ENCODE results near the gene TGFBR3L.
A peak's percentile ranks its signal among the peaks of the same experiment; 100 is the strongest.

TGFBR3L gene

GRCh38 chr19:7926727-7927604 is 12.3 kb downstream of the TGFBR3L start:
- TF ChIP-seq ZFP30 (CRISPR knock-in tag; IDR thresholded peaks at IDR 0.05) = no peak
- TF ChIP-seq PATZ1 (CRISPR knock-in tag; IDR thresholded peaks at IDR 0.05; ENCODE audit: borderline replicate concordance) = no peak
- no peak for ATAC-seq

DNA sequence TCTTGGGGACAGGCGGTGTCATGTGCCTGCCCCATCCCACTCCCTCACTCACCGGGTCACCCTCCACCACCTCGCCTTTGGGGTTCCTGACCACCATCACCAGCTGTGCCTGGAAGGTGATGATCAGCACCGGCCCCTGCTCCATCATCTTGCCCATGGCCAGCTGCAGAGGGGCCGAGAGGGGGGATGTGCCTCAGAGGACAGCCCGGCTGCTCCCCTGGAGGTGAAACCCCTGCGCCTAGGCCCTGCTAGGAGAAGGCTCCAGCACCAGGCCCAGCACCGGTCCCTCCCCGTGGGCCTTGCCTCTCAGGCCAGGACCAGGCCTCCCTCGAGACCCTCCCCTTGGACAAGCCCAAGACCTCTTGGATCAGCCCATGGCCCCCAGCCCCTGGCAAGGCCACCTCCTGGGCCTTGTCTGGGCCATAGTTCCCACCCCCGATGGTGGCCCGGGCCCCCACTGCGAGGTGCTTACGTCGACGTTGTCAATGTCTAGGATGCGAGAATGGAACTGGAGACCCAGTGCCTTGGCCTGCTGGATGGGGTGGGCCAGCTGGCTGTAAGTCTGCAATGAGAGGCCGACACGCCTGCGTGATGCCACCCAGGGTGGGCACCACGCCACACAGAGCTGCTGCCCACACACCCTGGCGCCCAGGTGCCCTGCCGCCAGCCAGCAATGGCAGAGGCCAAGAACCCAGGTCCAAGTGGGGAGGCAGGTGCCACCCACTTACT is 13.1 kb downstream of the TGFBR3L start:
- no peak for TF ChIP-seq TOX (CRISPR knock-in tag; IDR thresholded peaks at IDR 0.05; ENCODE audit: borderline replicate concordance)
- no peak for TF ChIP-seq SNAI2 (CRISPR knock-in tag; IDR thresholded peaks at IDR 0.05)
- TF ChIP-seq ZFP30 (CRISPR knock-in tag; IDR thresholded peaks at IDR 0.05) = no peak
- no peak for TF ChIP-seq RARB (CRISPR knock-in tag; IDR thresholded peaks at IDR 0.05)
- TF ChIP-seq ZFP3 (CRISPR knock-in tag; IDR thresholded peaks at IDR 0.05) = no peak
- no peak for TF ChIP-seq ZNF70 (CRISPR knock-in tag; IDR thresholded peaks at IDR 0.05)
- no peak for TF ChIP-seq ISL1 (CRISPR knock-in tag; IDR thresholded peaks at IDR 0.05)
- TF ChIP-seq TCF4 (CRISPR knock-in tag; IDR thresholded peaks at IDR 0.05; ENCODE audit: borderline replicate concordance) = no peak
- no peak for ATAC-seq

DNA sequence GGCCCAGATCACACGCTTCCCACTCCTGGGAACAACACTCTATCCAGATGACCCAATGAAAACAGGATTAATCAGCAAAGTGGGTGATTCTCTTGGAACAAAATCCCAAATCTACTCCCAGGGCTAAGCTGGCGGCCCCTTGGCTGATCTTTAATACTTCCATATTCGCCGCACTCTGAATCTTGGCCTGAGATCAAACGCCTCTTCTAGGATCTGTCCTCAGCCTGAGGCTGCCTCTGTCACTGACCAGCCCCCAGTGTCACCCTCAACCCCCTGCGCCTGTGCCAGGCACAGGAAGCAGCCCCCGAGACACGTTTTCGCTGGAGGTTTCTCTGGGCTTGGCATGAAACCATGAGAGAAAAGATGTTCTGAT is 13.7 kb downstream of the TGFBR3L start:
- peak; percentile 2; the same call in 2 of the 3 replicates for ATAC-seq
- TF ChIP-seq, protein P1, sequence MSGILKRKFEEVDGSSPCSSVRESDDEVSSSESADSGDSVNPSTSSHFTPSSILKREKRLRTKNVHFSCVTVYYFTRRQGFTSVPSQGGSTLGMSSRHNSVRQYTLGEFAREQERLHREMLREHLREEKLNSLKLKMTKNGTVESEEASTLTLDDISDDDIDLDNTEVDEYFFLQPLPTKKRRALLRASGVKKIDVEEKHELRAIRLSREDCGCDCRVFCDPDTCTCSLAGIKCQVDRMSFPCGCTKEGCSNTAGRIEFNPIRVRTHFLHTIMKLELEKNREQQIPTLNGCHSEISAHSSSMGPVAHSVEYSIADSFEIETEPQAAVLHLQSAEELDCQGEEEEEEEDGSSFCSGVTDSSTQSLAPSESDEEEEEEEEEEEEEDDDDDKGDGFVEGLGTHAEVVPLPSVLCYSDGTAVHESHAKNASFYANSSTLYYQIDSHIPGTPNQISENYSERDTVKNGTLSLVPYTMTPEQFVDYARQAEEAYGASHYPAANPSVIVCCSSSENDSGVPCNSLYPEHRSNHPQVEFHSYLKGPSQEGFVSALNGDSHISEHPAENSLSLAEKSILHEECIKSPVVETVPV (CRISPR knock-in tag; IDR thresholded peaks at IDR 0.05) = no peak
- TF ChIP-seq SNAI2 (CRISPR knock-in tag; IDR thresholded peaks at IDR 0.05) (no peak), ESRRG (CRISPR knock-in tag; IDR thresholded peaks at IDR 0.05) (no peak), ZNF8 (CRISPR knock-in tag; IDR thresholded peaks at IDR 0.05) (peak; percentile 66), ZC3H10 (CRISPR knock-in tag; IDR thresholded peaks at IDR 0.05) (no peak), ZNF565 (CRISPR knock-in tag; conservative IDR thresholded peaks at IDR 0.05; ENCODE audit: low read depth) (no peak)

DNA sequence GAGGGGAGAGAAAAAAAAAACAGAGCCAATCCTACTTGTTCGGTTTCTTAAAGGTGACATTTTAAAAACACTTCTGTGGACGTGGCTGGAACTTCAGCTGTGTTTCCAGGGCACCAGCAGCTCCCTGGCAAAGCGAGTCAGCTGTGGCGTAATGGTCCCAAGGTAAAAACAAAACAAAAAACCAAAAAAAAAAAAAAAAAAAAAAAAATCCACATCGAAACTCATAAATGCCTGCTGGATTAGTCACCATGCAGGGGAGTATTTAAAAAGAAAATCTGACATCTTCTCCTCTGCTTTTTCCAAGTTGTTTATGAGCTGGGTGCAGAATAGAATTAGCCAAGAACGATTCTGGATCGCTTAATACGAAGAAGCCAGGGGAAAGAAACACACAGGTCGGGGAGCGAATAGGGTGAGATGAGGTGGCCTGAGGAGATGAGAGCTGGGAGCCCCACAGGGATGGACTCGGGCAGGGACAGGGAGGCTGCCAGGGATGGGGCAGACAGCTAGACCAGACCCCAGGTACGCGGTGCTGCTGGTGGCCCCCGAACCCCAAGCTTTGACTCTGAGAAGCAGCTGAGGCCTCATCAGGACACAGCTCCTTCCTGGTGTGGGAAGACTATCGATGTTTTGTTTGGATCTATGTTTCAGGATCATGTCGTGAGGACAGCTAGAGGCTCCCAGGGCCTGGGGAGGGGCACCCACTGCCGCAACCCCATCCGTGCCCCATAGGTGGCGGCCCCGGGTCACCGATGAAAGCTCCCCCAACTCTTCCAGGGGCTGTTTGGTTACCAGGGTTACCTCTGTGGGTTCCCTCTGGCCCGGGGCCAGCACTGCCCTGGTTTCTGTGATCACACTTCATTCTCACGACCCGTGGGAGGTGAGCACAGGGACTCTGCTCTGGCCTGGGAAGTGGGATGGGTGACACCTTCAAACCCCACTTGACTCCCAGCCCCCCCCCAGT is 14.4 kb downstream of the TGFBR3L start:
- ATAC-seq = peak; percentile 59
- TF ChIP-seq ZFP30 (CRISPR knock-in tag; IDR thresholded peaks at IDR 0.05) (no peak), RARB (CRISPR knock-in tag; IDR thresholded peaks at IDR 0.05) (no peak), ESRRG (CRISPR knock-in tag; IDR thresholded peaks at IDR 0.05) (no peak), OSR1 (CRISPR knock-in tag; IDR thresholded peaks at IDR 0.05) (no peak), PPARA (CRISPR knock-in tag; IDR thresholded peaks at IDR 0.05; ENCODE audit: borderline replicate concordance) (no peak), ISL1 (CRISPR knock-in tag; IDR thresholded peaks at IDR 0.05) (no peak; the same call in 1 of the 2 replicates), ARNTL (CRISPR knock-in tag; IDR thresholded peaks at IDR 0.05; ENCODE audit: borderline replicate concordance, low read depth) (no peak), CREB5 (CRISPR knock-in tag; IDR thresholded peaks at IDR 0.05; ENCODE audit: low read depth) (no peak), TCF4 (CRISPR knock-in tag; IDR thresholded peaks at IDR 0.05; ENCODE audit: borderline replicate concordance) (no peak), ZC3H10 (CRISPR knock-in tag; IDR thresholded peaks at IDR 0.05) (no peak), GLIS3 (CRISPR knock-in tag; IDR thresholded peaks at IDR 0.05) (no peak), SNAI2 (CRISPR knock-in tag; IDR thresholded peaks at IDR 0.05) (no peak), BACH2 (CRISPR knock-in tag; IDR thresholded peaks at IDR 0.05; ENCODE audit: borderline replicate concordance) (no peak), ZNF70 (CRISPR knock-in tag; IDR thresholded peaks at IDR 0.05) (no peak)
- TF ChIP-seq, protein P2, sequence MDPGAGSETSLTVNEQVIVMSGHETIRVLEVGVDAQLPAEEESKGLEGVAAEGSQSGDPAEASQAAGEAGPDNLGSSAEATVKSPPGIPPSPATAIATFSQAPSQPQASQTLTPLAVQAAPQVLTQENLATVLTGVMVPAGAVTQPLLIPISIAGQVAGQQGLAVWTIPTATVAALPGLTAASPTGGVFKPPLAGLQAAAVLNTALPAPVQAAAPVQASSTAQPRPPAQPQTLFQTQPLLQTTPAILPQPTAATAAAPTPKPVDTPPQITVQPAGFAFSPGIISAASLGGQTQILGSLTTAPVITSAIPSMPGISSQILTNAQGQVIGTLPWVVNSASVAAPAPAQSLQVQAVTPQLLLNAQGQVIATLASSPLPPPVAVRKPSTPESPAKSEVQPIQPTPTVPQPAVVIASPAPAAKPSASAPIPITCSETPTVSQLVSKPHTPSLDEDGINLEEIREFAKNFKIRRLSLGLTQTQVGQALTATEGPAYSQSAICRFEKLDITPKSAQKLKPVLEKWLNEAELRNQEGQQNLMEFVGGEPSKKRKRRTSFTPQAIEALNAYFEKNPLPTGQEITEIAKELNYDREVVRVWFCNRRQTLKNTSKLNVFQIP (CRISPR knock-in tag; IDR thresholded peaks at IDR 0.05; ENCODE audit: borderline replicate concordance, low read depth) = no peak
- TF ChIP-seq, protein P3, sequence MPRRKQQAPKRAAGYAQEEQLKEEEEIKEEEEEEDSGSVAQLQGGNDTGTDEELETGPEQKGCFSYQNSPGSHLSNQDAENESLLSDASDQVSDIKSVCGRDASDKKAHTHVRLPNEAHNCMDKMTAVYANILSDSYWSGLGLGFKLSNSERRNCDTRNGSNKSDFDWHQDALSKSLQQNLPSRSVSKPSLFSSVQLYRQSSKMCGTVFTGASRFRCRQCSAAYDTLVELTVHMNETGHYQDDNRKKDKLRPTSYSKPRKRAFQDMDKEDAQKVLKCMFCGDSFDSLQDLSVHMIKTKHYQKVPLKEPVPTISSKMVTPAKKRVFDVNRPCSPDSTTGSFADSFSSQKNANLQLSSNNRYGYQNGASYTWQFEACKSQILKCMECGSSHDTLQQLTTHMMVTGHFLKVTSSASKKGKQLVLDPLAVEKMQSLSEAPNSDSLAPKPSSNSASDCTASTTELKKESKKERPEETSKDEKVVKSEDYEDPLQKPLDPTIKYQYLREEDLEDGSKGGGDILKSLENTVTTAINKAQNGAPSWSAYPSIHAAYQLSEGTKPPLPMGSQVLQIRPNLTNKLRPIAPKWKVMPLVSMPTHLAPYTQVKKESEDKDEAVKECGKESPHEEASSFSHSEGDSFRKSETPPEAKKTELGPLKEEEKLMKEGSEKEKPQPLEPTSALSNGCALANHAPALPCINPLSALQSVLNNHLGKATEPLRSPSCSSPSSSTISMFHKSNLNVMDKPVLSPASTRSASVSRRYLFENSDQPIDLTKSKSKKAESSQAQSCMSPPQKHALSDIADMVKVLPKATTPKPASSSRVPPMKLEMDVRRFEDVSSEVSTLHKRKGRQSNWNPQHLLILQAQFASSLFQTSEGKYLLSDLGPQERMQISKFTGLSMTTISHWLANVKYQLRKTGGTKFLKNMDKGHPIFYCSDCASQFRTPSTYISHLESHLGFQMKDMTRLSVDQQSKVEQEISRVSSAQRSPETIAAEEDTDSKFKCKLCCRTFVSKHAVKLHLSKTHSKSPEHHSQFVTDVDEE (CRISPR knock-in tag; IDR thresholded peaks at IDR 0.05) = no peak
- TF ChIP-seq, protein P1 (CRISPR knock-in tag; IDR thresholded peaks at IDR 0.05) = no peak

Data from SK-N-SH treated with all-trans-retinoic acid at 6 μM for 48 hours (cell line).